K562 (cell line): ENCODE data around the gene RETN. TPM values are rescaled to one million over a fixed set of nuclear protein-coding genes. Genes with fewer than 3 reads are reported as not detected.

Experiments
- ARID3B ChIP-seq: fragments of 250-450 bp; sonication (Bioruptor Pico); IDR thresholded peaks from 2 replicates; pipeline ENCODE4 v1.4.0; 2020; ENCODE audit warnings: borderline replicate concordance
- ELF2 ChIP-seq: fragments of 250-450 bp; sonication (Bioruptor Pico); IDR thresholded peaks from 2 replicates; pipeline ENCODE4 v1.5.0; 2021; ENCODE audit warnings: mild to moderate bottlenecking
- EP300 ChIP-seq: IDR thresholded peaks from 2 replicates; pipeline ENCODE4 v1.6.1; 2012; ENCODE audit warnings: low read length, improper control_type of control experiment
- FOXA3 ChIP-seq, 2 experiments: fragments of 450-650 bp in 1 of 2; sonication (generic) in 1 of 2; formaldehyde crosslinking; IDR thresholded peaks in 1 of 2; conservative IDR thresholded peaks in 1 of 2; 2 replicates each; pipeline versions ENCODE4 v1.4.0 to v1.8.0; 2020 to 2022; ENCODE audit warnings: mild to moderate bottlenecking in 2 of 2, missing genetic modification reagents in 1 of 2
- HBP1 ChIP-seq: fragments of 450-650 bp; formaldehyde crosslinking; IDR thresholded peaks from 2 replicates; pipeline ENCODE4 v1.4.0; 2022; ENCODE audit warnings: missing genetic modification characterization
- HMG20A ChIP-seq: fragments of 450-650 bp; formaldehyde crosslinking; conservative IDR thresholded peaks from 2 replicates; pipeline ENCODE4 v1.4.0; 2020; ENCODE audit warnings: mild to moderate bottlenecking, mixed read lengths
- POLR3G ChIP-seq: IDR thresholded peaks from 2 replicates; pipeline ENCODE4 v1.6.1; 2011; ENCODE audit not compliant: insufficient read length, insufficient replicate concordance; ENCODE audit errors: extremely low read depth
- SMC3 ChIP-seq: conservative IDR thresholded peaks from 2 replicates; pipeline ENCODE4 v1.6.1; 2011; ENCODE audit warnings: low read depth, low read length, improper control_type of control experiment; ENCODE audit not compliant: insufficient read depth
- SREBF1 ChIP-seq: fragments of 150-350 bp; IDR thresholded peaks from 2 replicates; pipeline ENCODE4 v1.6.1; 2014; ENCODE audit warnings: antibody characterized with exemption, low read depth, low read length, borderline replicate concordance
- STAG1 ChIP-seq: sonication (generic); formaldehyde crosslinking; IDR thresholded peaks from 2 replicates; pipeline ENCODE4 v1.5.0; 2020; ENCODE audit warnings: missing genetic modification reagents, borderline replicate concordance
- ZNF354B ChIP-seq: fragments of 250-450 bp; sonication (Bioruptor Pico); IDR thresholded peaks from 2 replicates; pipeline ENCODE4 v1.4.0; 2020
- ZNF395 ChIP-seq: fragments of 200-800 bp; sonication (Bioruptor generic); IDR thresholded peaks from 2 replicates; pipeline ENCODE4 v1.6.1; 2017; ENCODE audit warnings: missing genetic modification characterization, missing compliant biosample characterization
- polyA plus RNA-seq, 8 experiments: library from polyadenylated mRNA; depleted of rRNA in 4 of 8; stranded (reverse) in 5 of 8; unstranded in 3 of 8; fragments of >200 nt; fragmentation: Nextera tagmentation in 2 of 8; fragmentation: Illumina TruSeq in 1 of 8; extraction: Ambion mirVana in 2 of 8; extraction: Trizol in 1 of 8; gene quantifications; 2 replicates each; pipeline versions ENCODE4 v1.2.1 to v1.2.3, GENCODE V29; 2011 to 2014; ENCODE audit warnings: inconsistent platforms in 1 of 8, missing spikeins in 1 of 8
- total RNA-seq, 7 experiments: library from RNA; depleted of rRNA in 6 of 7; stranded (reverse); fragments of >200 nt in 6 of 7; fragmentation: Illumina TruSeq in 2 of 7; extraction: Trizol in 2 of 7; gene quantifications; 2 replicates each; pipeline versions ENCODE4 v1.2.1 to v1.2.3, GENCODE V29; 2011 to 2021; ENCODE audit warnings: low replicate concordance in 1 of 7
- TF ChIP-seq, protein P1 (sequence below): fragments of 250-450 bp; sonication (Bioruptor Pico); IDR thresholded peaks from 2 replicates; pipeline ENCODE4 v1.4.0; 2020; ENCODE audit warnings: mild to moderate bottlenecking, moderate library complexity
- TF ChIP-seq, protein P2 (sequence below): fragments of 450-650 bp; formaldehyde crosslinking; IDR thresholded peaks from 2 replicates; pipeline ENCODE4 v1.4.0; 2022; ENCODE audit warnings: mild to moderate bottlenecking, moderate library complexity
- TF ChIP-seq, protein P3 (sequence below): fragments of 450-650 bp; formaldehyde crosslinking; IDR thresholded peaks from 2 replicates; pipeline ENCODE4 v1.4.0; 2020; ENCODE audit warnings: mild to moderate bottlenecking, moderate library complexity

Gene RETN
- total and polyA plus RNA-seq, 9 of the 15 experiments (the other 6 are each of a cell fraction or from before 2014, with no cell fraction given) = not detected

GRCh38 chr19:7637374-7638256, 31.2 kb upstream of the RETN start (continued):
- TF ChIP-seq, protein P1, sequence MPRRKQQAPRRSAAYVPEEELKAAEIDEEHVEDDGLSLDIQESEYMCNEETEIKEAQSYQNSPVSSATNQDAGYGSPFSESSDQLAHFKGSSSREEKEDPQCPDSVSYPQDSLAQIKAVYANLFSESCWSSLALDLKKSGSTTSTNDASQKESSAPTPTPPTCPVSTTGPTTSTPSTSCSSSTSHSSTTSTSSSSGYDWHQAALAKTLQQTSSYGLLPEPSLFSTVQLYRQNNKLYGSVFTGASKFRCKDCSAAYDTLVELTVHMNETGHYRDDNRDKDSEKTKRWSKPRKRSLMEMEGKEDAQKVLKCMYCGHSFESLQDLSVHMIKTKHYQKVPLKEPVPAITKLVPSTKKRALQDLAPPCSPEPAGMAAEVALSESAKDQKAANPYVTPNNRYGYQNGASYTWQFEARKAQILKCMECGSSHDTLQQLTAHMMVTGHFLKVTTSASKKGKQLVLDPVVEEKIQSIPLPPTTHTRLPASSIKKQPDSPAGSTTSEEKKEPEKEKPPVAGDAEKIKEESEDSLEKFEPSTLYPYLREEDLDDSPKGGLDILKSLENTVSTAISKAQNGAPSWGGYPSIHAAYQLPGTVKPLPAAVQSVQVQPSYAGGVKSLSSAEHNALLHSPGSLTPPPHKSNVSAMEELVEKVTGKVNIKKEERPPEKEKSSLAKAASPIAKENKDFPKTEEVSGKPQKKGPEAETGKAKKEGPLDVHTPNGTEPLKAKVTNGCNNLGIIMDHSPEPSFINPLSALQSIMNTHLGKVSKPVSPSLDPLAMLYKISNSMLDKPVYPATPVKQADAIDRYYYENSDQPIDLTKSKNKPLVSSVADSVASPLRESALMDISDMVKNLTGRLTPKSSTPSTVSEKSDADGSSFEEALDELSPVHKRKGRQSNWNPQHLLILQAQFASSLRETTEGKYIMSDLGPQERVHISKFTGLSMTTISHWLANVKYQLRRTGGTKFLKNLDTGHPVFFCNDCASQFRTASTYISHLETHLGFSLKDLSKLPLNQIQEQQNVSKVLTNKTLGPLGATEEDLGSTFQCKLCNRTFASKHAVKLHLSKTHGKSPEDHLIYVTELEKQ (CRISPR knock-in tag) = no peak
- TF ChIP-seq SMC3 (no peak), HBP1 (CRISPR knock-in tag) (no peak), HMG20A (CRISPR knock-in tag) (no peak), ZNF395 (CRISPR knock-in tag) (no peak), ARID3B (CRISPR knock-in tag) (no peak), POLR3G (no peak), SREBF1 (no peak), ELF2 (CRISPR knock-in tag) (no peak), EP300 (peak; percentile 52; the same call in 1 of the 2 replicates), FOXA3 (CRISPR knock-in tag; conservative IDR thresholded peaks at IDR 0.05 in 1 of 2, IDR thresholded peaks at IDR 0.05 in 1 of 2) (no peak), STAG1 (CRISPR knock-in tag) (no peak), ZNF354B (CRISPR knock-in tag) (no peak)
- TF ChIP-seq, protein P2, sequence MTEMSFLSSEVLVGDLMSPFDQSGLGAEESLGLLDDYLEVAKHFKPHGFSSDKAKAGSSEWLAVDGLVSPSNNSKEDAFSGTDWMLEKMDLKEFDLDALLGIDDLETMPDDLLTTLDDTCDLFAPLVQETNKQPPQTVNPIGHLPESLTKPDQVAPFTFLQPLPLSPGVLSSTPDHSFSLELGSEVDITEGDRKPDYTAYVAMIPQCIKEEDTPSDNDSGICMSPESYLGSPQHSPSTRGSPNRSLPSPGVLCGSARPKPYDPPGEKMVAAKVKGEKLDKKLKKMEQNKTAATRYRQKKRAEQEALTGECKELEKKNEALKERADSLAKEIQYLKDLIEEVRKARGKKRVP = no peak
- TF ChIP-seq, protein P3, sequence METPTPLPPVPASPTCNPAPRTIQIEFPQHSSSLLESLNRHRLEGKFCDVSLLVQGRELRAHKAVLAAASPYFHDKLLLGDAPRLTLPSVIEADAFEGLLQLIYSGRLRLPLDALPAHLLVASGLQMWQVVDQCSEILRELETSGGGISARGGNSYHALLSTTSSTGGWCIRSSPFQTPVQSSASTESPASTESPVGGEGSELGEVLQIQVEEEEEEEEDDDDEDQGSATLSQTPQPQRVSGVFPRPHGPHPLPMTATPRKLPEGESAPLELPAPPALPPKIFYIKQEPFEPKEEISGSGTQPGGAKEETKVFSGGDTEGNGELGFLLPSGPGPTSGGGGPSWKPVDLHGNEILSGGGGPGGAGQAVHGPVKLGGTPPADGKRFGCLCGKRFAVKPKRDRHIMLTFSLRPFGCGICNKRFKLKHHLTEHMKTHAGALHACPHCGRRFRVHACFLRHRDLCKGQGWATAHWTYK (CRISPR knock-in tag) = peak; percentile 42; the same call in 1 of the 2 replicates
